KMS-11 (cell line): ENCODE data around the gene SYT7.

Experiments
- H2AFZ ChIP-seq: fragments of 200-600 bp; sonication (generic); 2 replicates; pipeline ENCODE4 v1.6.1; 2016; ENCODE audit warnings: antibody characterized with exemption, mixed run types, low read depth
- H3K27ac ChIP-seq: fragments of 200-600 bp; sonication (generic); 2 replicates; pipeline ENCODE4 v1.6.1; 2016; ENCODE audit warnings: mild to moderate bottlenecking, mixed run types
- H3K27me3 ChIP-seq: fragments of 200-600 bp; sonication (generic); 2 replicates; pipeline ENCODE4 v1.6.1; 2017; ENCODE audit warnings: mild to moderate bottlenecking, low read depth, mixed run types, moderate library complexity; ENCODE audit not compliant: insufficient read depth
- H3K36me3 ChIP-seq: fragments of 200-600 bp; sonication (generic); 2 replicates; pipeline ENCODE4 v1.6.1; 2017; ENCODE audit warnings: mild to moderate bottlenecking, mixed run types; ENCODE audit not compliant: insufficient read depth
- H3K4me1 ChIP-seq: fragments of 200-600 bp; sonication (generic); 2 replicates; pipeline ENCODE4 v1.6.1; 2016; ENCODE audit warnings: mild to moderate bottlenecking, low read depth, mixed run types; ENCODE audit not compliant: poor library complexity, severe bottlenecking
- H3K4me2 ChIP-seq: fragments of 200-600 bp; sonication (generic); 2 replicates; pipeline ENCODE4 v1.7.0; 2016; ENCODE audit warnings: mild to moderate bottlenecking, mixed run types
- H3K4me3 ChIP-seq: fragments of 200-600 bp; sonication (generic); IDR thresholded peaks from 2 replicates; pipeline ENCODE4 v1.6.1; 2017; ENCODE audit warnings: low read depth, low read length, mixed read lengths; ENCODE audit not compliant: insufficient read depth
- H3K79me2 ChIP-seq: fragments of 200-600 bp; sonication (generic); 2 replicates; pipeline ENCODE4 v1.6.1; 2016; ENCODE audit warnings: low read depth, mixed run types; ENCODE audit not compliant: insufficient read depth
- H3K9ac ChIP-seq: fragments of 200-600 bp; sonication (generic); 2 replicates; pipeline ENCODE4 v1.6.1; 2016; ENCODE audit warnings: mild to moderate bottlenecking, mixed run types
- H4K20me1 ChIP-seq: fragments of 200-600 bp; sonication (generic); 2 replicates; pipeline ENCODE4 v1.6.1; 2016; ENCODE audit warnings: mild to moderate bottlenecking, mixed run types; ENCODE audit not compliant: insufficient read depth
- CTCF ChIP-seq: fragments of 200-600 bp; sonication (generic); conservative IDR thresholded peaks from 2 replicates; pipeline ENCODE4 v1.6.1; 2017; ENCODE audit warnings: low read depth, mild to moderate bottlenecking, antibody characterized with exemption, low read length, moderate library complexity, mixed read lengths

SYT7 gene

GRCh38 chr11:61477727-61478148 lies 103.1 kb downstream of the SYT7 start:
- Histone ChIP-seq H4K20me1 (0 out of 2 replicates have a peak, but pooled peaks cover 3% of the 10 kb centered on the region), H3K4me3 (no peak overlapping the region), H2AFZ (no peak overlapping the region), H3K27me3 (peaks cover 29% of the 10 kb centered on the region), H3K27ac (no peak overlapping the region), H3K4me1 (no peaks in the 10 kb centered on the region), H3K9ac (no peak overlapping the region), H3K36me3 (no peaks in the 10 kb centered on the region), H3K4me2 (no peak overlapping the region), H3K79me2 (no peaks in the 10 kb centered on the region)
- peak; percentile 92 for TF ChIP-seq CTCF

DNA sequence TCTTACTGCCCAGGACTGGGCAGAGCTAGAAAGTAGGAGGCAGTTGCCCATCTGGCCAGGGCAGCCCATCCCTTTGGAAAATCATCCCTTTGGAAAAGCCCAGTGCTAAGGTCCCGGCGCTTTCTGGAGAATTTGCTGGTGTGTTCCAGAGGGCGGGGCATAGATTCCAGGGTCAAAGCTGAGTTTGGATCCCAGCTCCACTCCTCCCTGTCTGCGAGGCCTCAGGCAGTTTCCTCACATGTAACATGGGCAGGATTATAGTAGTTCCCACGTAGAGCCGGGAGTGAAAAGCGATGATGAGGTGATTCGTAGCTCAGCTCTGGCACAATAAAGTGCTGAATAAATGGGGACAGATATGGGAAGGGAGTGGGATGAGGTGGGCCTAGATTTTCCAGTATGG lies 103.8 kb downstream of the SYT7 start:
- 0 out of 2 replicates have a peak, but pooled peaks cover 3% of the 10 kb centered on the region for H4K20me1 ChIP-seq
- H3K36me3 ChIP-seq, result no peaks in the 10 kb centered on the region
- no peak overlapping the region for H3K4me2 ChIP-seq
- H3K4me3 ChIP-seq, result no peak overlapping the region
- H3K27ac ChIP-seq, result no peak overlapping the region
- H3K4me1 ChIP-seq, result no peaks in the 10 kb centered on the region
- no peak overlapping the region for H3K9ac ChIP-seq
- no peak for TF ChIP-seq CTCF
- no peak overlapping the region for H2AFZ ChIP-seq
- peaks cover 23% of the 10 kb centered on the region for H3K27me3 ChIP-seq
- no peaks in the 10 kb centered on the region for H3K79me2 ChIP-seq

DNA sequence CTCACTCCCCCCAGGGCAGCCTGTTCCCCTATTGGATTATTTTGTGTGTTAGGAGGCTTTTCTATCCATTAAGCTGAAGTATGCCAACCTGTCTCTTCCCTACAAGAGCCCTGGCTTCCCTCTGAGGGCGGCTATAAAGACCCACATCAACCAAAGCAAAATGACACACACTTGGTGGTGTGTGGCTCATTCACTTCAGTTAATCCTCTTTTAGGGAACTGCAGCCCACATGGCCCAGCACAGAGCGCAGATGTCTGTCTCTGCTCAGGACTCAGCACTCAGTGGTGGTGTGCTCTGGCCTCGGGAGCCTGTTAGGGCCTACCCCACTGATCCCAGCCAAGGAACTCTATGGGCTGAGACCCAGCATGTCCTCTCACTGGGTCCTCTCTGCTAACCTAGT lies 104.5 kb downstream of the SYT7 start:
- Histone ChIP-seq H3K79me2 (no peaks in the 10 kb centered on the region), H3K4me2 (no peak overlapping the region), H2AFZ (no peak overlapping the region), H3K4me3 (no peak overlapping the region), H4K20me1 (0 out of 2 replicates have a peak, but pooled peaks cover 3% of the 10 kb centered on the region), H3K4me1 (no peaks in the 10 kb centered on the region), H3K27me3 (peaks cover 15% of the 10 kb centered on the region), H3K36me3 (no peaks in the 10 kb centered on the region), H3K9ac (no peak overlapping the region), H3K27ac (no peak overlapping the region)
- no peak for TF ChIP-seq CTCF

DNA sequence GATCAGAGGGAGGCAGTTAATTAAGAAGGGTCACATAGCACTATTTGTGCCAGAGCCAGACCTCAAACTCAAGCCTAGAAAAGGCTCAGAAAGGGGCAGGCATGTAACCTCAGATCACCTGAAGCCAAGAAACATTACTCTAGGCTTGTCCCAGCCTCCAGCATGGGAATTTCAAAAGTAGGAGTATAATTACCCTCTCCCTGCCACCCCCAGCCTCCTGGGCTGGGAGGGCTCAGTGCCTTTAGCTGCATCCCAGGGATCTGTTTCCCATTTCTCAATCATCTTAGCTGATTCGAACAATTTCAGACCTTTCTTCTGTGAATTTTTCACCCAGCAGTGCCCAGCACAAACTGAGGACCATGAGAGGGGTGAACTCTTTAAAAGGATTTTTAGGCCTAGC lies 105.4 kb downstream of the SYT7 start:
- 0 out of 2 replicates have a peak, but pooled peaks cover 3% of the 10 kb centered on the region for H4K20me1 ChIP-seq
- no peak overlapping the region for H3K4me2 ChIP-seq
- H3K36me3 ChIP-seq, result no peaks in the 10 kb centered on the region
- H3K4me3 ChIP-seq, result no peak overlapping the region
- H3K4me1 ChIP-seq, result no peaks in the 10 kb centered on the region
- peaks cover 8% of the 10 kb centered on the region for H3K27me3 ChIP-seq
- no peaks in the 10 kb centered on the region for H3K79me2 ChIP-seq
- H2AFZ ChIP-seq, result no peak overlapping the region
- TF ChIP-seq CTCF, result no peak
- no peak overlapping the region for H3K27ac ChIP-seq
- H3K9ac ChIP-seq, result no peak overlapping the region
